GM12801 (cell line): ENCODE data around the gene EML4.

ENCODE experiments used
- CTCF ChIP-seq: IDR thresholded peaks from one replicate; pipeline ENCODE4 v1.5.1; 2011; ENCODE audit warnings: control low read depth; ENCODE audit not compliant: insufficient read length; ENCODE audit errors: extremely low read depth

Gene EML4

GRCh38 chr2:42185220-42185921 lies 16.2 kb downstream of the EML4 start:
- no peak for TF ChIP-seq CTCF

GRCh38 chr2:42186366-42186765 lies 17.2 kb downstream of the EML4 start:
- no peak for TF ChIP-seq CTCF

- TF ChIP-seq CTCF: no peak
Observed at GRCh38 chr2:42186945-42187632, 17.9 kb downstream of the EML4 start.

GRCh38 chr2:42187886-42188285 lies 18.7 kb downstream of the EML4 start:
- no peak for TF ChIP-seq CTCF

- TF ChIP-seq CTCF: no peak
Observed at GRCh38 chr2:42189235-42189566, 20.0 kb downstream of the EML4 start.

GRCh38 chr2:42190191-42190590 lies 21.0 kb downstream of the EML4 start:
- TF ChIP-seq CTCF: no peak

GRCh38 chr2:42191285-42192009 lies 22.3 kb downstream of the EML4 start:
- no peak for TF ChIP-seq CTCF
